Keratinocyte (primary cell): Measurements from ENCODE around the gene SC5D.

Experiments
- CTCF ChIP-seq, 3 experiments: IDR thresholded peaks in 1 of 3; conservative IDR thresholded peaks in 1 of 3; optimal IDR thresholded peaks in 1 of 3; 2 replicates in 2 of 3; 3 replicates in 1 of 3; pipeline versions ENCODE3 to v1.5.1; 2011; ENCODE audit warnings: low read length in 3 of 3, mild to moderate bottlenecking in 3 of 3, moderate library complexity in 2 of 3, control low read depth in 1 of 3, inconsistent platforms in 1 of 3; ENCODE audit not compliant: insufficient read depth in 2 of 3; ENCODE audit errors: extremely low read depth in 1 of 3
- EZH2 ChIP-seq: IDR thresholded peaks from one replicate; pipeline ENCODE4 v1.6.1; 2012; ENCODE audit warnings: inconsistent platforms, mild to moderate bottlenecking, low read length, moderate library complexity

GRCh38 chr11:121254756-121255155, 37.8 kb upstream of the SC5D start:
- TF ChIP-seq CTCF (optimal IDR thresholded peaks at IDR 0.05 in 1 of 3, IDR thresholded peaks at IDR 0.05 in 1 of 3, conservative IDR thresholded peaks at IDR 0.05 in 1 of 3; ENCODE audit: extremely low read depth in 1 of 3, insufficient read depth in 2 of 3, low read length in 3 of 3) (no peak), EZH2 (no peak)
